Activated T-helper 1 cell treated with Interleukin-2 at 50 U/mL for 16 hours (primary cell): ENCODE data around the gene ADCYAP1R1.

Experiments used
- DNase-seq: peaks from one replicate; pipeline ENCODE4 v3.0.0-alpha.2; 2020; ENCODE audit warnings: low read depth

ADCYAP1R1 gene

GRCh38 chr7:31043051-31043471 is 9.0 kb upstream of the ADCYAP1R1 start:
- no peak for DNase-seq

DNA sequence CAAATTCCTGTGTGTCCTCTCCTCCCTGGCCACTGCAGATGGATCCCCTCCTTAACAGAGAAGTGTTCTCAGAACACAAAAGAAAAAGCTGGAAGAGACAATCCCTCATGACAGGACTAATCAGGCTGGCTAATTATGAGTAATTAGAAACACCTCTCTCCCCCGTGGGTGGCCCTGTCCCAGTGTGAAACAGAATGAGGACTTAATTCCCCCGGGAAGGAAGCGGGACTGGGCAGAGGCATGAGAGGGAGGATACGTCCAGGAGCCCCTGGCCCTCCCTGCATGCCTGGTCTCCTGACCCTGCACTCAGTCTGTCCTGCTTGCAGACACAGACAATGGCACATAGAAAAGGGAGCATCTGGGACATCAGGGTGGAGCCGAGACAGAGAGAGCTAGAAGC is 7.6 kb upstream of the ADCYAP1R1 start:
- DNase-seq, result no peak

GRCh38 chr7:31046723-31047122 is 5.4 kb upstream of the ADCYAP1R1 start:
- no peak for DNase-seq

DNA sequence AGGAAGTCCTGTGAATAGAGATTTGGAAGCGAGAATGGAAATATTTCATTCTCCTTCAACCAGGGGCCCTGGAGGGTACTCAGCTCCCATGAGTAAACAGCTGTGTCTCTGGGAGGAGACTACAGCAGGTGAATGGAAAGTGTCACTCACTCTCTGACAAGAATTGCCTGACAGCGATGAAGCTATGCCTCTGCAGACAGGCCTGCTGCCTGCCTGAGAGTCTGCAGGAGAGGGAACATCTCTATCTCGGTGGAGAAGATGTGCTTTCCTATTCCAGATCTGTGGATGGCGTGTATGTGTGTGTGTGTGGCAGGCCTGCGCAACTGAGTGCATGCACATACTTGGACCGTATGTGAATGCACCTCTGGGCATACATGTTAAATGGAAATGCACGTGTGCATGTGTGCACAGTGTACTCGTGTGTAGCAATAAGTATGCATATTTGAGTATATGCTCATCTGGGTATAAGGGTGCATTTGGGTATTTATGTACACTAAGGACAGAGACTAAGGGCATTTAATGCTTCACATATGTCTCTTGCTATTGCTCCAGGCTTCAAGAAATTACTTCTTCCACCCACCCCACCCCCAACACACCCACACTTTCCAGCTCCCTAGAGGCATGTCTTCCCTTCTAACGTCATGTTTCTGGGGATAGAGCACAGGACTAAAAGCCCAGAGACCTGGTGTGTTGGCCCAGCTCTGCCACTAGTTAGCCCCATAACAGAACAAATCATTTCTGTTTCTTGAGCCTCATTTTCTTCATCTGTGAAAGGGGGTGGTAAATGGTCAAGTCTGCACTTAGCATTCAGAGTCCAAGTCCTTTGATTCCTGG is 4.6 kb upstream of the ADCYAP1R1 start:
- no peak for DNase-seq

DNA sequence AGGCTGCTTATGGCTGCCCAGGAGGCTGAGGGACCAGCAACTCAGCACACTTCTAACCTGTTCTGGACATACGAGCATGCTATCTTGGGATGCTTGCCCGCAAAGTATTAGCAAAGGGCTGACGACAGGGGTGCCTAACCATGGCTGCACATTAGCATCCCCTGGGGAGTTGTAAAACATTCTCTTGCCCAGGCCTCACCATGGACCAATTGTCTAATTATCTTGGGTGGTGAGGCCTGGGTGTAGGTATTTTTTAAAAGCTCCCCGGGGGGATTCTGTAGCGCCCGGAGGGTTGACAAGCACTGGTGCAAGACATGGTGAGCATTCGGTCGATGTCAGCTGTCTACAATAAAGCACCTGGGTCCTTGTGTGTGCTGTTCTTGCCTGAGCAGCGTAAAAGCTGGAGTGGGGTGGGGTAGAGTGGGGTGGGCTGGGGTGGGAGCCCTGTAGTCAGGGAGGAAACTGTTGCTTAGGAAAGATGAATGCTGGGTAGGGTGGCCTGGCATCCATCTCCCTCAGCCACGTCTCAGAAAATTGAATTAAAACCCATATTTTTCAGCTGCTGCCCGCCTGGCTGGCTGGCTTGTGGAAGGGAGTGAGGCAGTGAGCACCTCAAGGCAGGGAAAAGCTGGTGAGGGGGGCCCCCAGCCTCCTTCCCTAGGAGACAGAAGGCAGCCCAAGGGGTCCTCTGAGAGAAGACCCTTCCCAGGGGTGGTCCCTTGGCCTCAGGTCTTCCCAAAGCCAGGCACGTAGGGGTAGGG is 2.9 kb upstream of the ADCYAP1R1 start:
- no peak for DNase-seq

- DNase-seq, result no peak
Measured at GRCh38 chr7:31052487-31052840, 356 bp downstream of the ADCYAP1R1 start.

- no peak for DNase-seq
Measured at GRCh38 chr7:31052841-31053601, 913 bp downstream of the ADCYAP1R1 start.

DNA sequence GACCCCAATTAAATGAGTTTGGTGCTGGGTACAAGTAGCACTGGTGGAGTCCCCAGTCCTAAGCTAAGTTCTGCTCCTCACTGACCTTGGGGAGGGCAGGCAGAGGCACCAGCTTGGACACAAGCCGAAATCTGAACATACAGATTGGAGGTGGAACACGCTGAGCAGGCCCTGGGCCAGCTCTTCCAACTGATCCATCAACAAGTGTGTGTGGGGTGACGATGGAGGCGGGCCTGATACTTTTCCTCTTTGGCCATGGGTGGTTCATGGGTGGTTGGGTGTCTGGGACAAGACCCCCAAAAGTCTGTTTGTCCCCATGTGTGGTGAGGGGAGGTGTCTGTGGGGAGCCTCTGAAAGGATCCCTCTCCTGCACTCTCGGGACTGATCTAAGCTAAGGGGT is 1.9 kb downstream of the ADCYAP1R1 start:
- DNase-seq, result no peak

GRCh38 chr7:31054608-31055278 is 2.6 kb downstream of the ADCYAP1R1 start:
- DNase-seq, result no peak

DNA sequence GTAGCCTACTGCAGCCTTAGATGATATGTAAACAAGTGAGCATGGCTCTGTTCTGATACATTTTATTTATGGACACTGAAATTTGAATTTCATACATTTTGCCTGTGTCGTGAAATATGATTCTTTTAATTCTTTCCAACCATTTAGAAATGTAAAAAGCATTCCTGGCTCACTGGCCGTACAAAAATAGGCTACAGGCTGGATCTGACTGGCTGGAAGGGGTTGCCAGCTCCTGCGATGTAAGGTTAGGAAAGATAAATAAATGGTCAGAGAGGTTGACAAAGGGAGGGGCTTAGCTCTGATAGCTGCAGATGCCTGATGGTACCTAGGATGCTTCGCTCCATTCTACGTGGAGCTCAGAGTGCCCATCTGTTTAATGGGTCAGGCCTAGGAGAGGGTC is 3.4 kb downstream of the ADCYAP1R1 start:
- no peak for DNase-seq

- DNase-seq, result no peak
Measured at GRCh38 chr7:31056775-31057346, 4.8 kb downstream of the ADCYAP1R1 start.

- DNase-seq, result no peak
Measured at GRCh38 chr7:31058122-31058521, 6.0 kb downstream of the ADCYAP1R1 start.

- no peak for DNase-seq
Measured at GRCh38 chr7:31058688-31059087, 6.6 kb downstream of the ADCYAP1R1 start.

DNA sequence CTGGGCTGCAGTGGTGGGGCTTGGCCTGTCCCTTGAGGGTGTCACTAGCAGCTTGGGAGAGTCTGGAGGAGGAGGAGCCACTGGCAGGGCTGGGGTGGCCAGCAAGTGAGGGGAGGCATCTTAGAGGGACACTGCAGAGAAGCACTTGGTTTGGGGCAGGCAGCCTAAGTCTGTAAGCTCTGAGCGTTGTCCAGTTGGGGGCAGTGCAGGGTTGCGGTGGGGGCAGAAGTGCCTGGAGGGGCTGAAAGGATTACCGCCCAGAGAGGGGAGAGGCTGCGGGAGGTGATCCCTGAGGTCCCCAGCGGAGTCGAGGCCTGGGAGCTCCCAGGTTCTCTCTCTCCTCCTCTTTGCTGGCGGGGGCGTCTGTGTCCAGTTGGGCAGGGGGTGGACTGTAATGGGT is 7.4 kb downstream of the ADCYAP1R1 start:
- DNase-seq, result no peak

DNA sequence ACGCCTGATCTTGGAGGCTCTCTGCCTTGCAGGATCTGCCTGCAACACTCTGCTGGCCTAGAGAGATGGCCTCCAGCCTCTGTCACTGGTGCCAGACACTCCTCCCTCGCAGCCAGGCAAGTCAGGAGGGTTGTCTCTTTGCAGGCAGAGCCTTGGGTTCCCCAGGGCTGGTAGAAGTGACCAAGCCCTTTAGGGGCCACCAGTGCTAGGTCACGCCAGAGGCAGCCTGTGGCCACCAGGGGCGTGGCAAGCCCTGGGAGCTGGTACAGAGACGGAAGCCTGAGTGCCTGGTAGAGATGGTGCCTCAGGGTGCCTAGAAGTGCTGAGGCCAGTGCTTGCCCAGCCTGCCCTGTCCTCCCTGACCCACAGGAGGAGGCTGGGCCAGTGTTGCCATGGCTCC is 9.1 kb downstream of the ADCYAP1R1 start:
- no peak for DNase-seq

- no peak for DNase-seq
Measured at GRCh38 chr7:31062746-31063435, 10.8 kb downstream of the ADCYAP1R1 start.

- no peak for DNase-seq
Measured at GRCh38 chr7:31065021-31065593, 13.0 kb downstream of the ADCYAP1R1 start.

DNA sequence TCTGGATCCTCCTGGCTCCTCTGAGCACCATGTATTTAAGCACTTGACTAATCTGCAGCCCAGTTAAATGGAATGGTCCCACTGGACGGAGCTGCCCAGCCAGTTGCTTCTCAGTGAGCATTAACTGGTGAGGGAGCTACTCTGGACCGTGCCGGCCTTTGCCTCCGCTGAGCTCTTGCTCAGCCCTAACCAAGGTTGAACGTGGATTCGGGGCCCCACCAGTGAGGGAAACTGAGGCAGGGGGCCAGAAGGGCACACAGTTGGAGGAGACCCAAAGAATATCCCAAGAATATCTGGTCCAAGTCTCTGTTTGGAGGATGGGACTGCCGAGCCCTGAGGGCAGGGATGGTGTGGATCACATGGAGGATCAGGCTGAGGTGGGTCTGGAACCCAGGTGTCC is 13.7 kb downstream of the ADCYAP1R1 start:
- no peak for DNase-seq

DNA sequence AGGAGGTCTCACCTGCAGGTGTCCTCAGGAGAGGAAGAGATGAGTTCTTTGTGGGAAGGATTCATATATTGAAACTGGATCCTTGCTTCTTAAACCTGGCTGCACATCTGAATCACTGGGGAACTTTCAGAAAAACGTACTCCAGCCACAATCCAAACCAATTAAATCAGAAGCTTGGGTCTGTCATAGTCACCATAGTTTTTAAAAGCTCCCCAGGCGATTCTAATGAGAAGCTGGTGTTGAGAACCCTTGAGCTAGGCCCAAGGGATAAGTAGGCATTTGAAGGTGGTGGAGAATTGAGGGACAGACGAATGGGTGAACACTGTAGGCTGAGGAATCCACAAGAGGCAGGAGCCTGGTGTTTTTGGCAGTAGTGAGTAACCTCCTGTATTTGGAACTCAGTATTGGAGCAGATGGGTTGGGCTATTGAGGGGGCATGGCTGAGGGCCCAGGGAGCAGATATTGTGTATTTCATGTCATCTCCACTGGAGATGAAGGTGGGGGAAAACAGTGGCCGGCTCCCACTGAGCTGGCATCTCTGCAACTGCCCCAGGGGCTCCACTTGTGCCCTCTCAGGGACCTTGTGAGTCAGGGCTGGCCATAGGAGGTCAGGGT is 14.5 kb downstream of the ADCYAP1R1 start:
- no peak for DNase-seq

DNA sequence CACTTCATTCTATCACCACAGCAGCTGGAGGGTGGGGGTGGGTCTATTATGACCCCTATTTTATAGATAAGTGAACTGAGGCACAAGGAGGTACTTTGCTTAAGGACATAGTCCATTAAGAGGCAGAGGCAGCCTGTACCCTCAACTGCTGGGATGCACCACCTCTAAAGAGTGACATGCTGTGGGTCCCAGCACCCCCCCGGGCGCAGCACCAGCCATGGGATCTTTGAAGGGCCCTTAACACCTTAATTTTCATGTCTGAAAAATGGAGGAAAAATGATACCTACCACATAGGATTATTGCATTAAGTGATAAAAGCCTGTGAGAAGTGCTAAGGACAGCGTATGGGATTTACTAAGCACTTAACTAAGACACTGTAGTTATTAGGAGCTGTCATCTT is 15.4 kb downstream of the ADCYAP1R1 start:
- DNase-seq, result no peak
